OCI-LY1 (cell line): Measurements from ENCODE around the gene OSBPL2.

Experiments
- H2AFZ ChIP-seq: fragments of 200-600 bp; sonication (generic), shearing (Covaris generic); 2 replicates; pipeline ENCODE4 v1.6.0; 2014; ENCODE audit warnings: antibody characterized with exemption, mild to moderate bottlenecking, low read length
- H3F3A ChIP-seq: fragments of 200-600 bp; sonication (generic), shearing (Covaris generic); 2 replicates; pipeline ENCODE4 v1.6.0; 2014; ENCODE audit warnings: mild to moderate bottlenecking, antibody characterized with exemption, low read length, moderate library complexity; ENCODE audit not compliant: insufficient read depth
- H3K27ac ChIP-seq: fragments of 200-600 bp; sonication (generic); 2 replicates; pipeline ENCODE4 v1.5.1; 2014; ENCODE audit warnings: low read length, mixed run types, mild to moderate bottlenecking, low read depth; ENCODE audit not compliant: poor library complexity, severe bottlenecking
- H3K27me3 ChIP-seq: fragments of 200-600 bp; sonication (generic); 2 replicates; pipeline ENCODE4 v1.6.0; 2014; ENCODE audit warnings: antibody characterized with exemption, mild to moderate bottlenecking, low read length, moderate library complexity; ENCODE audit not compliant: insufficient read depth
- H3K36me3 ChIP-seq: fragments of 200-600 bp; sonication (generic); 2 replicates; pipeline ENCODE4 v1.6.1; 2014; ENCODE audit warnings: mild to moderate bottlenecking, antibody characterized with exemption, low read length, moderate library complexity, mixed read lengths; ENCODE audit not compliant: insufficient read depth
- H3K4me1 ChIP-seq: fragments of 200-600 bp; sonication (generic); 2 replicates; pipeline ENCODE4 v1.5.1; 2014; ENCODE audit warnings: mild to moderate bottlenecking, low read length, moderate library complexity; ENCODE audit not compliant: insufficient read depth, severe bottlenecking
- H3K4me2 ChIP-seq: fragments of 200-600 bp; sonication (generic), shearing (Covaris generic); 2 replicates; pipeline ENCODE4 v1.6.1; 2014; ENCODE audit warnings: low read length
- H3K4me3 ChIP-seq: fragments of 200-600 bp; sonication (generic); 2 replicates; pipeline ENCODE4 v1.5.1; 2014; ENCODE audit warnings: low read length, low read depth, mild to moderate bottlenecking, mixed read lengths; ENCODE audit not compliant: poor library complexity, severe bottlenecking
- H3K79me2 ChIP-seq: fragments of 200-600 bp; shearing (Covaris generic); 2 replicates; pipeline ENCODE4 v1.6.1; 2016; ENCODE audit warnings: mixed run types, low read length, mixed read lengths; ENCODE audit not compliant: insufficient read depth
- H3K9ac ChIP-seq: fragments of 200-600 bp; sonication (generic), shearing (Covaris generic); 2 replicates; pipeline ENCODE4 v1.6.1; 2014; ENCODE audit warnings: mild to moderate bottlenecking, low read length, mixed read lengths
- H3K9me2 ChIP-seq: fragments of 200-600 bp; sonication (generic), shearing (Covaris generic); 2 replicates; pipeline ENCODE4 v1.6.1; 2014; ENCODE audit warnings: low read depth, mild to moderate bottlenecking, low read length, mixed read lengths
- H3K9me3 ChIP-seq: fragments of 200-600 bp; shearing (Covaris generic); 2 replicates; pipeline ENCODE4 v1.6.1; 2014; ENCODE audit warnings: low read length, mixed read lengths
- H4K20me1 ChIP-seq: fragments of 200-600 bp; sonication (generic), shearing (Covaris generic); 2 replicates; pipeline ENCODE4 v1.6.0; 2016; ENCODE audit warnings: mild to moderate bottlenecking, low read length; ENCODE audit not compliant: insufficient read depth
- EZH2 ChIP-seq: fragments of 200-600 bp; sonication (generic), shearing (Covaris generic); IDR thresholded peaks from 2 replicates; pipeline ENCODE4 v1.8.0; 2017; ENCODE audit warnings: borderline replicate concordance, mixed run types, mild to moderate bottlenecking, antibody characterized with exemption, low read length, moderate library complexity, mixed read lengths
- TF ChIP-seq, protein P1 (sequence below): fragments of 200-600 bp; sonication (generic), shearing (Covaris generic); IDR thresholded peaks from 2 replicates; pipeline ENCODE4 v1.5.1; 2017; ENCODE audit warnings: mild to moderate bottlenecking, antibody characterized with exemption, low read length, moderate library complexity, mixed read lengths

Gene OSBPL2

DNA sequence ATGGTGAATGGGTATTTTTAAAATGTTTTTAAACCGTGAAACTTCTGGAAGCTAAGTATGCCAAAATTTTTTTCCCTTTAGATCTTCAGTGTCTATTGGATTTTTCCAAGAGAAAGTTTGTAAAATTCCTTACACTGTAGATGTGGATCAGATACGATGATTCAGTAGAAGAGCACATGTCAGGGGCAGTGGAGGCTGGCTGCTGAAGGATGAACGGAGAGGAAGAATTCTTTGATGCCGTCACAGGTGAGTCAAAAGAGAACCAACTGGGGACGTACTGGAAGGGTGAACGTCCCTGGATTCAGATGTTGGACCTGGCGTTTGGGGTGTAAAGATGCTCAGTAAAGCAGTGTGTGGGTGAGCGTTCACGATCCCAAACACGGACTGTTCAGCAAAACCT, 17.7 kb downstream of the OSBPL2 start:
- H3K36me3 ChIP-seq = peaks cover 16% of the 10 kb centered on the region
- H3K4me1 ChIP-seq = peaks cover 9% of the 10 kb centered on the region
- H3K9me3 ChIP-seq = no peaks in the 10 kb centered on the region
- H3K27ac ChIP-seq = no peak overlapping the region
- H4K20me1 ChIP-seq = no peaks in the 10 kb centered on the region
- no peaks in the 10 kb centered on the region for H3K9me2 ChIP-seq
- no peak overlapping the region for H3K4me3 ChIP-seq
- TF ChIP-seq EZH2 = no peak
- TF ChIP-seq, protein P1, sequence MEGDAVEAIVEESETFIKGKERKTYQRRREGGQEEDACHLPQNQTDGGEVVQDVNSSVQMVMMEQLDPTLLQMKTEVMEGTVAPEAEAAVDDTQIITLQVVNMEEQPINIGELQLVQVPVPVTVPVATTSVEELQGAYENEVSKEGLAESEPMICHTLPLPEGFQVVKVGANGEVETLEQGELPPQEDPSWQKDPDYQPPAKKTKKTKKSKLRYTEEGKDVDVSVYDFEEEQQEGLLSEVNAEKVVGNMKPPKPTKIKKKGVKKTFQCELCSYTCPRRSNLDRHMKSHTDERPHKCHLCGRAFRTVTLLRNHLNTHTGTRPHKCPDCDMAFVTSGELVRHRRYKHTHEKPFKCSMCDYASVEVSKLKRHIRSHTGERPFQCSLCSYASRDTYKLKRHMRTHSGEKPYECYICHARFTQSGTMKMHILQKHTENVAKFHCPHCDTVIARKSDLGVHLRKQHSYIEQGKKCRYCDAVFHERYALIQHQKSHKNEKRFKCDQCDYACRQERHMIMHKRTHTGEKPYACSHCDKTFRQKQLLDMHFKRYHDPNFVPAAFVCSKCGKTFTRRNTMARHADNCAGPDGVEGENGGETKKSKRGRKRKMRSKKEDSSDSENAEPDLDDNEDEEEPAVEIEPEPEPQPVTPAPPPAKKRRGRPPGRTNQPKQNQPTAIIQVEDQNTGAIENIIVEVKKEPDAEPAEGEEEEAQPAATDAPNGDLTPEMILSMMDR = no peak
- H3K79me2 ChIP-seq = no peaks in the 10 kb centered on the region
- no peaks in the 10 kb centered on the region for H3K27me3 ChIP-seq
- no peak overlapping the region for H2AFZ ChIP-seq
- H3F3A ChIP-seq = no peaks in the 10 kb centered on the region
- no peak overlapping the region for H3K4me2 ChIP-seq
- no peak overlapping the region for H3K9ac ChIP-seq

- H3F3A ChIP-seq = no peaks in the 10 kb centered on the region
- no peaks in the 10 kb centered on the region for H3K9me2 ChIP-seq
- no peaks in the 10 kb centered on the region for H3K9me3 ChIP-seq
- H3K27me3 ChIP-seq = no peaks in the 10 kb centered on the region
- H3K4me1 ChIP-seq = peaks cover 9% of the 10 kb centered on the region
- H3K79me2 ChIP-seq = no peaks in the 10 kb centered on the region
- no peak overlapping the region for H3K4me2 ChIP-seq
- TF ChIP-seq, protein P1 = no peak
- no peak for TF ChIP-seq EZH2
- no peak overlapping the region for H2AFZ ChIP-seq
- no peak overlapping the region for H3K27ac ChIP-seq
- H3K36me3 ChIP-seq = peaks cover 29% of the 10 kb centered on the region; the same call in 1 of the 2 replicates
- no peaks in the 10 kb centered on the region for H4K20me1 ChIP-seq
- H3K9ac ChIP-seq = no peak overlapping the region
- H3K4me3 ChIP-seq = no peak overlapping the region
These were observed 20.4 kb downstream of the OSBPL2 start for GRCh38 chr20:62258499-62259293.

DNA sequence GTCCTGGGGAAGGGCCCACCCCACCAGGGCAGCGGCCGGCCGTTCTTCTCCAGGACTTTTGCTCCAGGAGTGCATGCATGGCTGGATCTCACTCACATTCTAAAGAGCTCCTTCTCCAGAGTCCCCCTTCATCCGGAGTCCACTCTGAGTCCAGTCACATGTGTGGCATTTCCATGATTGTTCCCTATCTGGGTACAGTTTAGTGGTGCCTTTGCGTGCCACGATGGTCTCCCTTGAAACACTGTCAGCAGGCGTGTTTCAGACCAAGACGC, 20.9 kb downstream of the OSBPL2 start:
- no peaks in the 10 kb centered on the region for H3K79me2 ChIP-seq
- no peak overlapping the region for H2AFZ ChIP-seq
- TF ChIP-seq EZH2 = no peak
- no peaks in the 10 kb centered on the region for H3F3A ChIP-seq
- peaks cover 7% of the 10 kb centered on the region for H3K4me1 ChIP-seq
- peaks cover 34% of the 10 kb centered on the region for H3K36me3 ChIP-seq
- no peak overlapping the region for H3K27ac ChIP-seq
- no peak overlapping the region for H3K4me2 ChIP-seq
- no peak overlapping the region for H3K4me3 ChIP-seq
- H3K9ac ChIP-seq = no peak overlapping the region
- H3K27me3 ChIP-seq = no peaks in the 10 kb centered on the region
- H3K9me3 ChIP-seq = no peaks in the 10 kb centered on the region
- no peaks in the 10 kb centered on the region for H3K9me2 ChIP-seq
- no peaks in the 10 kb centered on the region for H4K20me1 ChIP-seq

- peaks cover 50% of the 10 kb centered on the region for H3K36me3 ChIP-seq
- H3K27me3 ChIP-seq = no peaks in the 10 kb centered on the region
- H3F3A ChIP-seq = no peaks in the 10 kb centered on the region
- H3K9me2 ChIP-seq = no peaks in the 10 kb centered on the region
- H3K4me1 ChIP-seq = no peaks in the 10 kb centered on the region
- no peak overlapping the region for H3K4me2 ChIP-seq
- no peak overlapping the region for H2AFZ ChIP-seq
- no peak overlapping the region for H3K9ac ChIP-seq
- H3K4me3 ChIP-seq = no peak overlapping the region
- H4K20me1 ChIP-seq = no peaks in the 10 kb centered on the region
- no peak overlapping the region for H3K27ac ChIP-seq
- no peaks in the 10 kb centered on the region for H3K79me2 ChIP-seq
- no peak for TF ChIP-seq EZH2
- TF ChIP-seq, protein P1 = no peak
- H3K9me3 ChIP-seq = peaks cover 3% of the 10 kb centered on the region; the same call in 1 of the 2 replicates
These were observed 23.7 kb downstream of the OSBPL2 start for GRCh38 chr20:62262064-62262463.
